Measurements from ENCODE around the gene LIPA.

The LIPA gene

GRCh38 chr10:89221919-89222318, 29.7 kb downstream of the LIPA start:
- TF ChIP-seq, protein P1, sequence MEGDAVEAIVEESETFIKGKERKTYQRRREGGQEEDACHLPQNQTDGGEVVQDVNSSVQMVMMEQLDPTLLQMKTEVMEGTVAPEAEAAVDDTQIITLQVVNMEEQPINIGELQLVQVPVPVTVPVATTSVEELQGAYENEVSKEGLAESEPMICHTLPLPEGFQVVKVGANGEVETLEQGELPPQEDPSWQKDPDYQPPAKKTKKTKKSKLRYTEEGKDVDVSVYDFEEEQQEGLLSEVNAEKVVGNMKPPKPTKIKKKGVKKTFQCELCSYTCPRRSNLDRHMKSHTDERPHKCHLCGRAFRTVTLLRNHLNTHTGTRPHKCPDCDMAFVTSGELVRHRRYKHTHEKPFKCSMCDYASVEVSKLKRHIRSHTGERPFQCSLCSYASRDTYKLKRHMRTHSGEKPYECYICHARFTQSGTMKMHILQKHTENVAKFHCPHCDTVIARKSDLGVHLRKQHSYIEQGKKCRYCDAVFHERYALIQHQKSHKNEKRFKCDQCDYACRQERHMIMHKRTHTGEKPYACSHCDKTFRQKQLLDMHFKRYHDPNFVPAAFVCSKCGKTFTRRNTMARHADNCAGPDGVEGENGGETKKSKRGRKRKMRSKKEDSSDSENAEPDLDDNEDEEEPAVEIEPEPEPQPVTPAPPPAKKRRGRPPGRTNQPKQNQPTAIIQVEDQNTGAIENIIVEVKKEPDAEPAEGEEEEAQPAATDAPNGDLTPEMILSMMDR (IDR thresholded peaks at IDR 0.05): no peak

DNA sequence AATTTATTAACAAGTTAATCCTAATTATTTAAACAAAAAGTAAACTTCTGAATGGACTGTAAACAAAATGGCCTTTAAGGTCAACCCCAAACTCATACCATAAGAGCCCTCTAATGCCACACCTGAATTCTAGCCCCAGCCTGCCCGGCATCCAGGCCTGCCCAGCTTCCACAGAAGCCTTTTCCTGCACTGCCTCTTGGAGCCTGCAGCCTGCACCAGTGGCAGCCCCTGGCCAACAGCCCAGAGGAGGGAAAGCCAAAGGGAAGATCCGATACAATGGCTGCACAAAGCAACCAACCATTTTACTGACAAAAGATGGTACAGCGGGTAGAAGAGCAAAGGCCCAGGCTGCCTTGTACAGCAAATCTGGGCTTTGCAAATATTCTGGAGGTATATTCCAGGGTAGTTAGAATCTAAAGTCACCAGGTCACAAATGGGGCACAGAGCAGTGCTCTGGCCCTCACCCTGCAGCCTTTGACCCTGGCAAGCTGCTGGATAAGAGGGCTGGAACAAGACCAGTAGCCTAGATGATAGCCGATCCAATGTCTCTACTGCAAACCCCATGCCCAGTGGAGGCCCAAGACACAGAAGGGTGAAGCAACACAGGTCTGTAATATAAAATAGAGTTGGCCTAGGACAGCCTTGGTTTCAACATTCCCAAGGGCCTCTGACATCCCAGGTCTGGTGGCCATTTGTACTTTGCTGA, 31.9 kb downstream of the LIPA start:
- Histone ChIP-seq H3K9ac (no peak overlapping the region), H3K9me3 (ENCODE audit: control insufficient read depth, low read length) (no peaks in the 10 kb centered on the region), H3K4me1 (peaks cover 3% of the 10 kb centered on the region), H3K4me3 (ENCODE audit: low read depth, low read length) (no peak overlapping the region), H3K36me3 (ENCODE audit: control insufficient read depth, insufficient read depth, low read length) (no peaks in the 10 kb centered on the region), H3K27me3 (ENCODE audit: control insufficient read depth, insufficient read depth, low read length) (no peaks in the 10 kb centered on the region), H2AFZ (no peak overlapping the region), H3K27ac (no peak overlapping the region), H3K4me2 (ENCODE audit: low read length) (no peak overlapping the region), H3K79me2 (no peaks in the 10 kb centered on the region)
- TF ChIP-seq, protein P1 (IDR thresholded peaks at IDR 0.05): no peak

More at GRCh38 chr10:89221919-89222318, 29.7 kb downstream of the LIPA start:
- Histone ChIP-seq H3K27ac (no peak overlapping the region), H3K4me2 (ENCODE audit: low read length) (no peak overlapping the region), H3K79me2 (no peaks in the 10 kb centered on the region), H3K9ac (no peak overlapping the region), H3K27me3 (ENCODE audit: control insufficient read depth, insufficient read depth, low read length) (no peaks in the 10 kb centered on the region), H3K4me1 (peaks cover 3% of the 10 kb centered on the region), H2AFZ (no peak overlapping the region), H3K36me3 (ENCODE audit: control insufficient read depth, insufficient read depth, low read length) (no peaks in the 10 kb centered on the region), H3K9me3 (ENCODE audit: control insufficient read depth, low read length) (no peaks in the 10 kb centered on the region), H3K4me3 (ENCODE audit: low read depth, low read length) (no peak overlapping the region)

GRCh38 chr10:89217057-89217990, 34.3 kb downstream of the LIPA start:
- TF ChIP-seq, protein P1 (IDR thresholded peaks at IDR 0.05): peak; percentile 82
- Histone ChIP-seq H3K36me3 (ENCODE audit: control insufficient read depth, insufficient read depth, low read length) (no peaks in the 10 kb centered on the region), H2AFZ (peak overlapping the region; percentile 17), H3K27ac (peak overlapping the region; percentile 26), H3K4me2 (ENCODE audit: low read length) (peak overlapping the region; percentile 11), H3K79me2 (no peaks in the 10 kb centered on the region), H3K4me3 (ENCODE audit: low read depth, low read length) (no peak overlapping the region), H3K4me1 (peaks cover 3% of the 10 kb centered on the region), H3K9ac (no peak overlapping the region), H3K9me3 (ENCODE audit: control insufficient read depth, low read length) (no peaks in the 10 kb centered on the region), H3K27me3 (ENCODE audit: control insufficient read depth, insufficient read depth, low read length) (no peaks in the 10 kb centered on the region)

- Histone ChIP-seq H3K79me2 (no peaks in the 10 kb centered on the region), H3K27ac (no peak overlapping the region), H3K36me3 (ENCODE audit: control insufficient read depth, insufficient read depth, low read length) (no peaks in the 10 kb centered on the region), H3K4me1 (peaks cover 3% of the 10 kb centered on the region), H2AFZ (no peak overlapping the region), H3K4me3 (ENCODE audit: low read depth, low read length) (no peak overlapping the region), H3K4me2 (ENCODE audit: low read length) (no peak overlapping the region), H3K9me3 (ENCODE audit: control insufficient read depth, low read length) (no peaks in the 10 kb centered on the region), H3K27me3 (ENCODE audit: control insufficient read depth, insufficient read depth, low read length) (no peaks in the 10 kb centered on the region), H3K9ac (no peak overlapping the region)
- TF ChIP-seq, protein P1 (IDR thresholded peaks at IDR 0.05): no peak
Observed at GRCh38 chr10:89216056-89216455, 35.5 kb downstream of the LIPA start.

All from parathyroid adenoma (tissue), 2 donors.